ENCODE data around the gene SNX8.

SNX8 gene, protein sequence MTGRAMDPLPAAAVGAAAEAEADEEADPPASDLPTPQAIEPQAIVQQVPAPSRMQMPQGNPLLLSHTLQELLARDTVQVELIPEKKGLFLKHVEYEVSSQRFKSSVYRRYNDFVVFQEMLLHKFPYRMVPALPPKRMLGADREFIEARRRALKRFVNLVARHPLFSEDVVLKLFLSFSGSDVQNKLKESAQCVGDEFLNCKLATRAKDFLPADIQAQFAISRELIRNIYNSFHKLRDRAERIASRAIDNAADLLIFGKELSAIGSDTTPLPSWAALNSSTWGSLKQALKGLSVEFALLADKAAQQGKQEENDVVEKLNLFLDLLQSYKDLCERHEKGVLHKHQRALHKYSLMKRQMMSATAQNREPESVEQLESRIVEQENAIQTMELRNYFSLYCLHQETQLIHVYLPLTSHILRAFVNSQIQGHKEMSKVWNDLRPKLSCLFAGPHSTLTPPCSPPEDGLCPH

DNA sequence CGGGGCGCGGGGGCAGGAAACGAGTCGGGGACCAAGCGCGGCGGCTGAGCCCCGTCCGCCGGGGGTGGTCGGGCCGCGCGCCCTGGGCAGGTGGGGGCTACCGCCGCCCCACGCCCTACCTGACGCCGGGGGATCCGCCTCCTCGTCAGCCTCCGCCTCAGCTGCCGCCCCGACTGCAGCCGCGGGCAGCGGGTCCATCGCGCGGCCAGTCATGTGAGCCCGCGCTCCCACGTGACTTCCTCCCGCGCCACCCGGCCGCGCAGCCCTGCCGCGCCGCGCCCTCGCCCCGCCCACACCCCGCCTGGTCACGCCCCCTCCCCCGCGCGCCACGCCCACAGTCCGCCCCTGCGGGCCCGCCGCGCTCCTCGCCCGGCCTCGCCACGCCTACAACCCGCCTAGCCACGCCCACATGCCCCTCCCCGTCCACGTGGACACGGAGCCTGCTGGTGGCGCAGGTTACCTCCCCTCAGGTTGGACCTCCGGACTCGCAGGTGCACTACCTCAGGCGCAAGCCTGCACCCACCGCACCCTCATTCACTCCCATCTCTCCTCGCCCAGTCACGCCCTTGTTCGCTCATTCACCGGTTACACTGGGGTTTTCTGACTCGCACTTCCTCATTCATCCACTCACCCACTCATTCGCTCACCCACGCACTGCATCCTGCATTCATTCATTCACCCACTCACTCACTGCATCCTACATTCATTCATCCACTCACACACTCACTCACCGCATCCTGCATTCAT lies at the start of gene SNX8:
Gene SNX8 (minus strand): TSS at position 233 of the 747 bp plus-strand sequence. CDS start 20 bp downstream, at position 213.
- Histone ChIP-seq H3K27ac (ENCODE audit: low read length) (peak within 1 kb of the TSS; percentile 70), H3K4me1 (ENCODE audit: insufficient read depth, low read length) (peaks cover 27% of the 10 kb centered on the region), H3K79me2 (ENCODE audit: insufficient read depth, low read length) (peaks cover 37% of the 10 kb centered on the region), H3K9ac (ENCODE audit: low read depth, low read length) (peak within 1 kb of the TSS; percentile 90), H2AFZ (ENCODE audit: low read depth, low read length) (peak within 1 kb of the TSS; percentile 96), H4K20me1 (ENCODE audit: insufficient read depth, low read length) (peaks cover 2% of the 10 kb centered on the region; the same call in 1 of the 2 replicates), H3K27me3 (ENCODE audit: insufficient read depth, low read length, poor library complexity) (no peaks in the 10 kb centered on the region), H3K36me3 (ENCODE audit: insufficient read depth, low read length) (peaks cover 3% of the 10 kb centered on the region; the same call in 1 of the 2 replicates), H3K9me3 (ENCODE audit: insufficient read depth, low read length, severe bottlenecking) (no peaks in the 10 kb centered on the region), H3K4me3 (ENCODE audit: low read depth in 1 of 2, low read length in 2 of 2) (peak within 1 kb of the TSS; percentile 85 to 94), H3K4me2 (ENCODE audit: insufficient read depth, low read length) (peak within 1 kb of the TSS; percentile 90)
- peak; percentile 91 for DNase-seq
- peak; percentile 88 for ATAC-seq (ENCODE audit: insufficient read depth, low read depth)
- TF ChIP-seq EZH2 (IDR thresholded peaks at IDR 0.05; ENCODE audit: borderline replicate concordance, low read depth, low read length, severe bottlenecking): no peak
- TF ChIP-seq, protein P1, sequence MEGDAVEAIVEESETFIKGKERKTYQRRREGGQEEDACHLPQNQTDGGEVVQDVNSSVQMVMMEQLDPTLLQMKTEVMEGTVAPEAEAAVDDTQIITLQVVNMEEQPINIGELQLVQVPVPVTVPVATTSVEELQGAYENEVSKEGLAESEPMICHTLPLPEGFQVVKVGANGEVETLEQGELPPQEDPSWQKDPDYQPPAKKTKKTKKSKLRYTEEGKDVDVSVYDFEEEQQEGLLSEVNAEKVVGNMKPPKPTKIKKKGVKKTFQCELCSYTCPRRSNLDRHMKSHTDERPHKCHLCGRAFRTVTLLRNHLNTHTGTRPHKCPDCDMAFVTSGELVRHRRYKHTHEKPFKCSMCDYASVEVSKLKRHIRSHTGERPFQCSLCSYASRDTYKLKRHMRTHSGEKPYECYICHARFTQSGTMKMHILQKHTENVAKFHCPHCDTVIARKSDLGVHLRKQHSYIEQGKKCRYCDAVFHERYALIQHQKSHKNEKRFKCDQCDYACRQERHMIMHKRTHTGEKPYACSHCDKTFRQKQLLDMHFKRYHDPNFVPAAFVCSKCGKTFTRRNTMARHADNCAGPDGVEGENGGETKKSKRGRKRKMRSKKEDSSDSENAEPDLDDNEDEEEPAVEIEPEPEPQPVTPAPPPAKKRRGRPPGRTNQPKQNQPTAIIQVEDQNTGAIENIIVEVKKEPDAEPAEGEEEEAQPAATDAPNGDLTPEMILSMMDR (IDR thresholded peaks at IDR 0.05; ENCODE audit: borderline replicate concordance, extremely low read depth, low read length, poor library complexity, severe bottlenecking): no peak

DNA sequence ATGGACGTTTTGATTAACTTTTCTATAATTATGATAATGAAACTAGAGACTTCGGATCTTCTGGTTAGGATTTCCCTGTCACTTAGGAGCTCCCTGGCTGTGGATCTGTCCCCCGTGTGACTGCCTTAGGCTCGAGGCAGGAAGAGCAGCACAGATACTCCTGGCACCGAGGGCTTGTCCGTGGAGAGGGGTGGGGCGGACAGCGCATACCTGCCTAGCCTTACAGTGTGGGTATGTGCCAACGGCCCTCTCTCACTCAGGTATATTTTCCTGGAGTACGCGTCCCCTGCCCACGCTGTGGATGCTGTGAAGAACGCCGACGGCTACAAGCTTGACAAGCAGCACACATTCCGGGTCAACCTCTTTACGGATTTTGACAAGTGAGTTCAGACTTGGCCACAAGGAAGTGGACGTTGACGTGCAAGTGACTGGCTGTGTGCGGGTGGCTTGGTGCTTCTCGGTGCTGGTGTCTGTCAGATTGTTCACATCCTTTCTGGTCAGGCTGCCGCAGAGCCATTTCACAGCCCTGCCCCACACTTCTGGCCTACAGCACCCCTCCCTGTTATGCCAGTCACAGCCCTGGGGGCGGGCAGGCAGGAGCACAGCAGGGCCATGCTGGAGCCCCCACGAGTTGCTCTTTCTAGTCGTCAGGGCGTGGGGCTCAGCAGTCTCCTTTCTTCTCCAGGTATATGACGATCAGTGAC lies 48.3 kb upstream of the SNX8 start:
- ATAC-seq (ENCODE audit: insufficient read depth, low read depth) (no peak), DNase-seq (no peak)
- Histone ChIP-seq H3K4me1 (ENCODE audit: insufficient read depth, low read length) (peaks cover 10% of the 10 kb centered on the region), H3K27ac (ENCODE audit: low read length) (no peak overlapping the region), H4K20me1 (ENCODE audit: insufficient read depth, low read length) (peaks cover 67% of the 10 kb centered on the region), H3K4me3 (ENCODE audit: low read depth in 1 of 2, low read length in 2 of 2) (no peak overlapping the region), H3K9me3 (ENCODE audit: insufficient read depth, low read length, severe bottlenecking) (no peaks in the 10 kb centered on the region), H3K4me2 (ENCODE audit: insufficient read depth, low read length) (no peak overlapping the region), H3K27me3 (ENCODE audit: insufficient read depth, low read length, poor library complexity) (no peaks in the 10 kb centered on the region), H3K36me3 (ENCODE audit: insufficient read depth, low read length) (peaks cover 95% of the 10 kb centered on the region), H3K79me2 (ENCODE audit: insufficient read depth, low read length) (peaks cover 50% of the 10 kb centered on the region), H2AFZ (ENCODE audit: low read depth, low read length) (no peak overlapping the region), H3K9ac (ENCODE audit: low read depth, low read length) (no peak overlapping the region)
- TF ChIP-seq EZH2 (IDR thresholded peaks at IDR 0.05; ENCODE audit: borderline replicate concordance, low read depth, low read length, severe bottlenecking): no peak

DNA sequence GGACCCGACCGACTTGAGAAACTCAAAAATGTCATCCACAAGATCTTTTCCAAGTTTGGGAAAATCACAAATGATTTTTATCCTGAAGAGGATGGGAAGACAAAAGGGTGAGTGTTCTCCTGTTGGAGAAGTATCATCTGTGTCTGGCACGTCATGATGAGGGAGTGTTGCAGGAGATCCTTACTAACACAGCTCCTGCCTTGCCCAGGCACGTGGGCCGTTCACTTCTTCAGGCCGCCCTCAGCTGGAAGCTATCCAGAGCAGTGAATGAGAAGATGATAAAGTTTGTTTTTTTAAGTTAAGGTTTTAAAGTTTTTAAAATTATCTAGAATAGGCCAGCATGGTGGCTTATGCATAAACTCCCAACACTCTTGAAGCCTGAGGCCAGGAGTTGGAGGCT lies 46.6 kb upstream of the SNX8 start:
- Histone ChIP-seq H3K79me2 (ENCODE audit: insufficient read depth, low read length) (peaks cover 67% of the 10 kb centered on the region), H3K9me3 (ENCODE audit: insufficient read depth, low read length, severe bottlenecking) (no peaks in the 10 kb centered on the region), H2AFZ (ENCODE audit: low read depth, low read length) (no peak overlapping the region), H3K4me3 (ENCODE audit: low read depth in 1 of 2, low read length in 2 of 2) (no peak overlapping the region), H3K27me3 (ENCODE audit: insufficient read depth, low read length, poor library complexity) (no peaks in the 10 kb centered on the region), H3K27ac (ENCODE audit: low read length) (no peak overlapping the region), H3K4me1 (ENCODE audit: insufficient read depth, low read length) (peaks cover 28% of the 10 kb centered on the region), H4K20me1 (ENCODE audit: insufficient read depth, low read length) (peaks cover 74% of the 10 kb centered on the region), H3K36me3 (ENCODE audit: insufficient read depth, low read length) (peaks cover 93% of the 10 kb centered on the region), H3K4me2 (ENCODE audit: insufficient read depth, low read length) (no peak overlapping the region), H3K9ac (ENCODE audit: low read depth, low read length) (no peak overlapping the region)
- ATAC-seq (ENCODE audit: insufficient read depth, low read depth): no peak
- no peak for DNase-seq
- TF ChIP-seq, protein P1 (IDR thresholded peaks at IDR 0.05; ENCODE audit: borderline replicate concordance, extremely low read depth, low read length, poor library complexity, severe bottlenecking): no peak
- TF ChIP-seq EZH2 (IDR thresholded peaks at IDR 0.05; ENCODE audit: borderline replicate concordance, low read depth, low read length, severe bottlenecking): no peak
